Neuronal stem cell (in vitro differentiated cells): ENCODE data around the gene WDR45B. TPM values are rescaled to one million over a fixed set of nuclear protein-coding genes. Genes with fewer than 3 reads are reported as not detected.

Experiments
- DNase-seq: peaks from one replicate; pipeline ENCODE4 v3.0.0-alpha.2; 2013; ENCODE audit warnings: low spot score
- H2AFZ ChIP-seq: one replicate; pipeline ENCODE4 v1.6.1; 2013; ENCODE audit warnings: mild to moderate bottlenecking, low read length, inconsistent platforms
- H2AK5ac ChIP-seq: 2 replicates; pipeline ENCODE4 v1.6.1; 2013; ENCODE audit warnings: low read depth, mild to moderate bottlenecking, inconsistent platforms, low read length, moderate library complexity, mixed read lengths
- H2BK120ac ChIP-seq: 2 replicates; pipeline ENCODE4 v1.6.1; 2013; ENCODE audit warnings: low read depth, mild to moderate bottlenecking, inconsistent platforms, low read length, moderate library complexity, mixed read lengths
- H2BK12ac ChIP-seq: one replicate; pipeline ENCODE4 v1.6.1; 2013; ENCODE audit warnings: low read length, inconsistent platforms
- H2BK15ac ChIP-seq: 2 replicates; pipeline ENCODE4 v1.6.1; 2013; ENCODE audit warnings: mild to moderate bottlenecking, low read length, inconsistent platforms, mixed read lengths
- H2BK5ac ChIP-seq: one replicate; pipeline ENCODE4 v1.6.1; 2013; ENCODE audit warnings: inconsistent platforms, mild to moderate bottlenecking, low read length, moderate library complexity
- H3K14ac ChIP-seq: one replicate; pipeline ENCODE4 v1.6.1; 2013; ENCODE audit warnings: low read length, inconsistent platforms
- H3K18ac ChIP-seq: 2 replicates; pipeline ENCODE4 v1.6.1; 2013; ENCODE audit warnings: low read length, inconsistent platforms
- H3K23ac ChIP-seq: 2 replicates; pipeline ENCODE4 v1.6.1; 2013; ENCODE audit warnings: low read depth, mild to moderate bottlenecking, mixed read lengths, low read length, inconsistent platforms; ENCODE audit not compliant: poor library complexity
- H3K27ac ChIP-seq: replicated peaks from 3 replicates; pipeline ENCODE4 v1.5.1; 2013; ENCODE audit warnings: low read length, inconsistent platforms
- H3K27me3 ChIP-seq, 3 experiments: 2 replicates each; pipeline ENCODE4 v1.6.1; 2013; ENCODE audit warnings: low read length in 3 of 3, mild to moderate bottlenecking in 2 of 3, inconsistent platforms in 1 of 3, low read depth in 1 of 3, mixed read lengths in 1 of 3, moderate library complexity in 1 of 3; ENCODE audit not compliant: control insufficient read depth in 3 of 3, insufficient read depth in 3 of 3
- H3K36me3 ChIP-seq, 2 donors: replicated peaks in 1 of 2; 2 replicates each; pipeline ENCODE4 v1.6.1; 2013; ENCODE audit warnings: low read length in 2 of 2; ENCODE audit not compliant: control insufficient read depth in 2 of 2, insufficient read depth in 2 of 2
- H3K4ac ChIP-seq: 2 replicates; pipeline ENCODE4 v1.6.1; 2013; ENCODE audit warnings: inconsistent platforms, mild to moderate bottlenecking, low read length, moderate library complexity
- H3K4me1 ChIP-seq, 2 donors: 1 replicate in 1 of 2; 2 replicates in 1 of 2; pipeline ENCODE4 v1.6.1; 2013; ENCODE audit warnings: low read length in 2 of 2, low read depth in 1 of 2; ENCODE audit not compliant: control insufficient read depth in 2 of 2, insufficient read depth in 1 of 2
- H3K4me2 ChIP-seq: one replicate; pipeline ENCODE4 v1.6.1; 2013; ENCODE audit warnings: mild to moderate bottlenecking, low read length, inconsistent platforms; ENCODE audit not compliant: insufficient read depth, poor library complexity, severe bottlenecking
- H3K4me3 ChIP-seq, 2 donors: 2 replicates each; pipeline ENCODE4 v1.5.1; 2013; ENCODE audit warnings: low read length in 2 of 2, mild to moderate bottlenecking in 2 of 2, inconsistent platforms in 1 of 2, moderate library complexity in 1 of 2
- H3K79me1 ChIP-seq: one replicate; pipeline ENCODE4 v1.6.1; 2013; ENCODE audit warnings: low read depth, mild to moderate bottlenecking, inconsistent platforms, low read length, moderate library complexity
- H3K9ac ChIP-seq: one replicate; pipeline ENCODE4 v1.6.1; 2013; ENCODE audit warnings: mild to moderate bottlenecking, low read depth, low read length, inconsistent platforms; ENCODE audit not compliant: poor library complexity
- H3K9me3 ChIP-seq, 2 donors: replicated peaks in 1 of 2; 2 replicates each; pipeline versions ENCODE3 to v1.6.1; 2013; ENCODE audit warnings: low read length in 2 of 2, mild to moderate bottlenecking in 2 of 2, inconsistent platforms in 1 of 2, low read depth in 1 of 2, mixed read lengths in 1 of 2, moderate library complexity in 1 of 2; ENCODE audit not compliant: control insufficient read depth in 2 of 2, insufficient read depth in 1 of 2
- H4K8ac ChIP-seq: one replicate; pipeline ENCODE4 v1.6.1; 2013; ENCODE audit warnings: low read depth, mild to moderate bottlenecking, inconsistent platforms, low read length, moderate library complexity
- H4K91ac ChIP-seq: one replicate; pipeline ENCODE4 v1.6.1; 2013; ENCODE audit warnings: low read length, low read depth, mild to moderate bottlenecking, inconsistent platforms; ENCODE audit not compliant: poor library complexity
- WGBS, 2 donors: extraction: QIAGEN DNeasy Blood & Tissue Kit; methylation state at CpG; one replicate each; pipeline ENCODE4 v1.1.7; 2013; ENCODE audit warnings: missing lambda C conversion rate in 2 of 2, mixed read lengths in 1 of 2; ENCODE audit not compliant: insufficient read length in 2 of 2, insufficient replicate concordance in 1 of 2; ENCODE audit errors: extremely low coverage in 2 of 2; 5-methylcytosine and 5-hydroxymethylcytosine counted together
- polyA plus RNA-seq, 2 experiments: library from polyadenylated mRNA; stranded (reverse); fragments of 200-250 nt; gene quantifications; one replicate each; pipeline ENCODE4 v1.2.3, GENCODE V29; 2013

WDR45B gene
- polyA plus RNA-seq (2013, experiment 1 of 2) = 67.8 TPM
- 69.8 TPM for polyA plus RNA-seq (2013, experiment 2 of 2)

GRCh38 chr17:82648165-82648668 lies at the start of gene WDR45B:
Gene WDR45B (minus strand): TSS chr17:82648444. CDS start chr17:82648340, 104 bp downstream.
- no CpG with 5 or more reads among the region's 67 CpGs for WGBS, 2 donors

GRCh38 chr17:82697808-82698064 lies 49.5 kb upstream of the WDR45B start:
- Histone ChIP-seq H3K4ac (no peak overlapping the region), H2BK12ac (no peak overlapping the region), H3K27ac (no peak overlapping the region), H2BK120ac (no peak overlapping the region), H3K36me3 (no peaks in the 10 kb centered on the region), H3K79me1 (peaks cover 4% of the 10 kb centered on the region), H3K27me3 (peaks cover 10 to 31% (median 26%) of the 10 kb centered on the region in 3 experiments), H2AK5ac (peak overlapping the region; percentile 53), H2BK15ac (no peak overlapping the region), H4K91ac (no peak overlapping the region), H3K18ac (peak overlapping the region; percentile 71), H4K8ac (no peak overlapping the region), H3K4me1 (peaks cover 10 to 12% of the 10 kb centered on the region in 2 donors), H2AFZ (peak overlapping the region; percentile 82), H3K14ac (no peak overlapping the region), H3K9me3 (peaks cover 8 to 15% of the 10 kb centered on the region in 2 donors), H2BK5ac (no peak overlapping the region), H3K4me3 (peak overlapping the region; percentile 72 to 80), H3K4me2 (peak overlapping the region; percentile 94), H3K9ac (peak overlapping the region; percentile 60), H3K23ac (peak overlapping the region; percentile 55)
- WGBS, 2 donors = no CpG with 5 or more reads among the region's 32 CpGs
- no peak for DNase-seq

More at GRCh38 chr17:82648165-82648668, at the start of gene WDR45B:
- Histone ChIP-seq H3K27ac (peak within 1 kb of the TSS; percentile 93), H4K8ac (no peak within 1 kb of the TSS), H3K9ac (peak within 1 kb of the TSS; percentile 100), H3K4ac (peak within 1 kb of the TSS; percentile 86), H3K9me3 (no peaks in the 10 kb centered on the region), H2BK120ac (peak within 1 kb of the TSS; percentile 4), H2AK5ac (peak within 1 kb of the TSS; percentile 88), H3K14ac (peak within 1 kb of the TSS; percentile 92), H4K91ac (peak within 1 kb of the TSS; percentile 24), H3K18ac (peak within 1 kb of the TSS; percentile 98), H3K4me2 (peak within 1 kb of the TSS; percentile 100), H2BK12ac (peak within 1 kb of the TSS; percentile 50), H3K79me1 (peaks cover 10% of the 10 kb centered on the region), H3K4me1 (peaks cover 5 to 6% of the 10 kb centered on the region in 2 donors), H3K36me3 (peaks cover 9 to 22% of the 10 kb centered on the region in 2 donors), H3K23ac (peak within 1 kb of the TSS; percentile 100), H2AFZ (peak within 1 kb of the TSS; percentile 92), H2BK15ac (peak within 1 kb of the TSS; percentile 69), H3K4me3 (peak within 1 kb of the TSS; percentile 90 to 99), H2BK5ac (peak within 1 kb of the TSS; percentile 89), H3K27me3 (no peaks in the 10 kb centered on the region)
- DNase-seq = peak; percentile 93

GRCh38 chr17:82696916-82697807 lies 48.9 kb upstream of the WDR45B start:
- Histone ChIP-seq H3K9me3 (peaks cover 8 to 15% of the 10 kb centered on the region in 2 donors), H3K23ac (peak overlapping the region; percentile 55), H2BK120ac (no peak overlapping the region), H4K91ac (no peak overlapping the region), H3K4me1 (peaks cover 10 to 12% of the 10 kb centered on the region in 2 donors), H4K8ac (no peak overlapping the region), H3K4me3 (peak overlapping the region; percentile 72 to 80), H3K14ac (no peak overlapping the region), H3K27ac (no peak overlapping the region), H2AFZ (peak overlapping the region; percentile 82), H3K9ac (peak overlapping the region; percentile 32), H3K4ac (no peak overlapping the region), H2AK5ac (peak overlapping the region; percentile 53), H2BK5ac (no peak overlapping the region), H2BK15ac (no peak overlapping the region), H3K27me3 (peaks cover 10 to 29% (median 26%) of the 10 kb centered on the region in 3 experiments), H3K79me1 (peaks cover 4% of the 10 kb centered on the region), H3K4me2 (peak overlapping the region; percentile 94), H3K36me3 (no peaks in the 10 kb centered on the region), H2BK12ac (no peak overlapping the region), H3K18ac (peak overlapping the region; percentile 71)
- no CpG with 5 or more reads among the region's 48 CpGs for WGBS, 2 donors
- DNase-seq = no peak

GRCh38 chr17:82696259-82696658 lies 48.0 kb upstream of the WDR45B start:
- DNase-seq = no peak
- Histone ChIP-seq H4K8ac (no peak overlapping the region), H3K23ac (no peak overlapping the region), H2BK12ac (no peak overlapping the region), H3K4ac (no peak overlapping the region), H3K9me3 (peaks cover 8 to 15% of the 10 kb centered on the region in 2 donors), H2AFZ (no peak overlapping the region), H3K79me1 (peaks cover 4% of the 10 kb centered on the region), H2AK5ac (no peak overlapping the region), H3K4me3 (no peak overlapping the region), H3K18ac (no peak overlapping the region), H2BK15ac (no peak overlapping the region), H3K4me2 (no peak overlapping the region), H3K4me1 (peaks cover 12 to 13% of the 10 kb centered on the region in 2 donors), H3K27ac (no peak overlapping the region), H2BK5ac (no peak overlapping the region), H3K9ac (no peak overlapping the region), H3K27me3 (peaks cover 10 to 29% (median 26%) of the 10 kb centered on the region in 3 experiments), H4K91ac (no peak overlapping the region), H3K14ac (no peak overlapping the region), H3K36me3 (no peaks in the 10 kb centered on the region), H2BK120ac (no peak overlapping the region)
- WGBS, 2 donors = no CpG with 5 or more reads among the region's 17 CpGs
